Right renal pelvis (tissue), 4 donors: Measurements from ENCODE around the gene MEI1. TPM values are rescaled to one million over a fixed set of nuclear protein-coding genes. Genes with fewer than 3 reads are reported as not detected.

Experiments used
- DNase-seq, 4 donors: peaks; one replicate each; pipeline ENCODE4 v3.0.0-alpha.2; 2013; ENCODE audit warnings: low read depth in 4 of 4, low spot score in 3 of 4, missing footprints in 1 of 4
- polyA plus RNA-seq, 4 donors: library from polyadenylated mRNA; unstranded; fragments of 120-200 nt; gene quantifications; one replicate each; pipeline ENCODE4 v1.2.1, GENCODE V29; 2013; ENCODE audit not compliant: insufficient read length in 4 of 4

The MEI1 gene
- polyA plus RNA-seq, 4 donors = 1.3 to 2.9 (median 2.4) TPM

DNA sequence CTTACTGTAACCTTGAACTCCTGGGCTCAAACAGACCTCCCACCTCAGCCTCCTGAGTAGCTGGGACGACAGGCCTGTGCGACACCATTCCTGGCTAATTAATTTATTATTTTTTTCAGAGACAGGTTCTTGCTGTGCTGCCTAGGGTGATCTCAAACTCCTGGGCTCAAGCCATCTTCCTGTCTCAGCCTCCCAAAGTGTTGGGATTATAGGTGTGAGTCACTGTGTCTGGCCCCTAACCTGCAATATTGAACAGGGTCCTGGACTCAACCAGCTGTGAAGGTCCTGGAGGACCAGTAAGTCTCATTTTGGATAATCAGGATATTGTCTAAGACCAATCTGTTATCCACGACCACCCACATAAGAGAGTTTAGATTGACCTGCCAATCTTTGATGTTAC, 116.4 kb downstream of the MEI1 start:
- no peak for DNase-seq

DNA sequence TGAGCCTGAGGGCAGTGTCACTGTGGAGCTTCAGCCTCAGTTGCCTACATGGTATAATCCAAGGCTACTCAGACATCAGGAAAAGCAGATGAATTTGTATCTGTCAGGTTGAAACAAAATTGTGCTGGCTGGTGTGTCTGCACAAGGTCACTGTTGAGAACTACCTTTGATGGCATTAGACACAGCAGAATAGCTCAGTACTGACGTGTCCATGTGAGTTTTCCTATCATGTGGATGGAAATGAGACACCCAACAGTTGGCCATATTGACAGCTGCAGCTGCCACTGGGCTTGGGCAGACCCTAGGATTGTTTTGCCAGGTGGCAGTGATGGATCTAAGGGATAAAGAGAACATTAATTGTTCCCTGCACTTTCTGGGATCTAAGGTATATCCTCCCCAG, 116.9 kb downstream of the MEI1 start:
- DNase-seq = no peak

DNA sequence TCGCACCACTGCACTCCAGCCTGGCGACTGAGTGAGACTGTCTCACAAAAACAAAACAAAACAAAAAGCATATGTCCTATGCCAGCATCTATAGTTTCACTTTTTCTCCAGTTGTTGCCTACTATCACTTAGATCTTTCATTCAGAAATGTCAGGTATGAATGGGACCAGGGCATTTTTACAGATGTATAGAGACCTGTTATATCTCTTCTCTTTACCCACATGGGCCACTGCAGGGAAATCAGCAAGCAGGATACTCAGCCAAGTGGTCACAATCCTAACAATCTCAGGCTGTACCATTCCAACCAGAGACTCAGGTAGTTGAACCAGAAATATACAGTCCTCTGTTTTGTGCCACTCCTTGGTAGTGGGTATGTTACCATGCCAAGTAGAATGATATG, 117.6 kb downstream of the MEI1 start:
- no peak for DNase-seq

DNA sequence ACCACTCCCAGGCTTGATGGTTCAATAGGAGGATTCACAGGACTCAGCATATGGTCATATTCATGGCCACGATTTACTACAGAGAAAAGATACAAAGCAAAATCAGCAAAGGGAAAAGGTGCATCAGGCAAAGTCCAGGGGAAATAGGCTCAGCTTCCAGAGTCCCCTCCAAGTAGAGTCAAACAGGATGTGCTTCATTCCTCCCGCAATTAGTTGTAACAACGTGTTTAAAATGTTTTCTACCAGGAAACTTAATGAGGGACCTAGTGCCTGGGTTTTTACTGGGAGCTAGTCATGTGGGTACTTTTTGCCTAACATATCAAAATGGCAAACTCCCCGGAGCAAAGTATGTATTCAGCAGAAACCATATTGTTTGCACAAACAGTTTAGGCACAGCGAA, 118.7 kb downstream of the MEI1 start:
- DNase-seq = no peak

DNA sequence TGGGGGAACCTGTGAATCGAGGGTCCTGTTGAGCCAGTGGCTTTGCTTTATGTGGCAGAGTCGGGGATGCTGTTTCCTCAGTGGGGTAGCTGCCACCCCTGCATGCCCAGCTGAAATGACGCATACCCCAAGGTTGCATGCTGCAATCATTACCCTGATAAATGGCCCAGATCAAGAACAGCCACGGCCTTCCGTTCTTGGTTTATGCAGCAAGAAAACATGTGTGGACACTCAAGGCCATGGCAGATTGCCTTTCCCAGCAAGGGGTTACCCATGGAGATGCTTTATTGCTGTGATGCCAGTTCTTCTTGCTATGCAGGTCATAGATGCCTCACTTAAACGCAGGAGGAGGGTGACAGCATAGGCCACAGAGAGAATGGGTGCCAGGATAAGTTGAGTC, 119.3 kb downstream of the MEI1 start:
- no peak for DNase-seq

DNA sequence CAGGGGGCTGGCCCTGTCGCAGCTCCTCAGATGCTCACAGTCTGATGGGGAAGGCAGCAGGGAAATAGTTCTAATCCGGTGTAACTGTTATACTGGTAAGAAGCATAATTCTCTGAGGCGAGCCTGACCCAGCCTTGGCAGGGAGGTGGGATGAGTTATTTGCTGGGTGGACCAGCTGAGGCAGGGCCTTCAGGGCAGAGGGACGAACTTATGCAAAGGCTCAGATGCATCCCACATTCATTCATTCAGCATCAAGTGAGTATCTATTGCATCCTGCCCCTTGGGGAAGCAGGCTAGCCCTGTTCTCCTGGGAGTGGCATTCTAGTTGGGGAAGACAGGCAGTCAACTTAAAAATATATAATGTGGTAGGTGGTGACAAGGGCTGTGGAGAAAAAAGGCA, 120.0 kb downstream of the MEI1 start:
- no peak for DNase-seq

DNA sequence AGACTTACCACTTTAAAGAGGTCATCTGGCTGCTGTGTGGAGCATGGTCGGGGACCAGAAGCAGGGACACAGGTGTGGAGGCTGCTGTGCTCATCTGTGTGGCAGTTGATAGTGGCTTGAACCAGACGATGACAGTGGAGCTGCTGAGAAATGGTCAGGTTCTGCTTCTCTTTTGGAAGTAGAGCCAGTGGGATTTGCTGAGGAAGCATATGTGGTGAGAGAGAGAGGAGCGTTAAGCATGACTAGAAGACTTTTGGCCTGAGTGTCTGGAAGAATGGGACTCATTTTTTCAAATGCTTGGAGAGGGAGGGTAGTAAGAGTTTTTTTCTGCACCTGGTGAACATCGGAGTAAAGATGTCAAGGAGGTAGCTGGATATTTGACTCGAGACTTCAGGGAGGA, 121.1 kb downstream of the MEI1 start:
- no peak for DNase-seq

DNA sequence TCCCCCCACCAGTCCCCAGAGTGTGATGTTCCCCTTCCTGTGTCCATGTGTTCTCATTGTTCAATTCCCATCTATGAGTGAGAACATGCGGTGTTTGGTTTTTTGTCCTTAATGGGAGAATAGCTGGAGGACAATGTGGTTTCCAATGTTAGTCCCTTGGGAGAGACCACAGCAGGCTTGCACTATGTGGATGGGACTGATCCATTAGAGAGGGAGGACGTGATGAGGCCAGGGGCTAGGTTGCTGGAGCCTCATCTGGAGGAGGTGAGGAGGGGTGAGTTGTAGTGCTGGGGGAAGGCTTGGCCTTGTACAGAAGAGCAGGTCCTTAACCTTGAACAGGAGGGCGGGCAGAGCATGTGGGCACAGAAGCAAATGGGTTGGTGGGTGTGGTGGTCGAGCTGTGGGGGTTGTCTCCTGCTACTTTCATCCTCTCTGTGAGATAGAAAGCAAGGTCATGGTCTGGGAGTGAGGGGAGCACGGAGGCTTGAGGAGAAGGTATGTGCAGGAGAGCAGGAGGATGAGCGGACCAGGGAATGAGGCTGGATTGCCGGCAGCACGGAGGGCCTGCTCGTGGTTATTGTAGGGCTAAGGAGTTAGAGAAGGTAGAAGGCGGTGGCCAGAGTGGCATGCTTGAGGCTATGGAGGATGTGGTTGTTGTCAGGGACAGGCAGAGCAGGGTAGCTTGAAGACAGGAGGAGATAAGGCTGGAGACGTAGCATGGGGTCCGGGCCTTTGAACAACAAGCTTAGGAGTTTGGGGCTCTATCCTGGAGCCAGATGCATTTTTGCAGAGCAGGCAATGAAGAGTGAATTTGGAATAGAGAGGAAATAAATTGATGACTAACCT, 122.4 kb downstream of the MEI1 start:
- DNase-seq = no peak

DNA sequence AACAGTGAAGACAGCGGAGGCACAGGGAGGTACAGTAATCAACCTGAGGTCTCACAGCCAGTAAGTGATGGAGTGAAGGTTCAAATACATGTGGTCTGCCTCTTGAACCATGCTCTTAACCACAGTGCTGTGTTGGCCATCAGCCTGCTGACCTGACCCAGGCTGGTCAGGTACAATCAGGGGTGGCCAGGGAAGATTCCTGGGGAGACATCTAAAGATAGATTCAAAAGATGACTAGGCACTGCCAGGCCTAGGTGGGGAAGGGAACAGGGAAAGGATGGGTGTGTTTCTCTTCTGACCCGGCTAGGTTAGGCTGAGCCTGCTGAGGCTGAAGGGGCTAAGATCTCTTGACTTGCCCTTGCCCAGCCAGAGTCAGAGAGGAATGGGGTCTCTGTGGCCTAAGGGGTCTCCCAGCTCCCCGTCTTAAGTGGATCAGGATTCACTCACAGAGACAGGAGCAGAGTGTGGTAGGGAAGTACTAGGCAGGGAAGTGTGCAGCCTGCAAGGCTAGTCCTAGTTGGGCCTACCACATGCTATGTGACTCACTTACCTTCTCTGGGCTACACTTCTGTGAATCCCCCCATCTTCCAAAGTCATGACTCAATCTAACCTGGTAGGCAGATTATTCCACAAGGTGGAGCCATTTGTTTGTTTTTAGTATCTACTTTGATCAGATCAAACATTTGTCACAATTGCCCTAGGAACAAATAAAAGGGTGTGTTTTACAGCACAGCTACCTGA, 123.2 kb downstream of the MEI1 start:
- no peak for DNase-seq

DNA sequence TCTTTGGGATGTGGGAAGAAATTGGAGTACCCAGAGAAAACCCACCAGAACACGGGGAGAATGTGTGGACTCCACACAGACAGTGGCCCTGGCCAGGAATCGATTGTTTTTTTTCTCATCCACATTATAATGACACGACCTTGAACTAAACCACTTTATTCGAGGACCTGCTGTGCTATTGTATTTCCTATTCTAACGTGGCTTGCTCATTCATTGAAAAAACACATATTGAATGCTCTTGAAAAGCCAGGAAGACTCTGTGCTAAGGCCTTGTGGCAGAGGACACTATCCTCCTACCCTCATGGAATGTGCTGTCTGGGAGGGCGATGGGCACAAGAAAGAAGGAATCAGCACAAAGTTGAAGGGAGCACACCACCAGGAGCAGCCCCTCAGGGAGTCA, 124.5 kb downstream of the MEI1 start:
- DNase-seq = no peak

DNA sequence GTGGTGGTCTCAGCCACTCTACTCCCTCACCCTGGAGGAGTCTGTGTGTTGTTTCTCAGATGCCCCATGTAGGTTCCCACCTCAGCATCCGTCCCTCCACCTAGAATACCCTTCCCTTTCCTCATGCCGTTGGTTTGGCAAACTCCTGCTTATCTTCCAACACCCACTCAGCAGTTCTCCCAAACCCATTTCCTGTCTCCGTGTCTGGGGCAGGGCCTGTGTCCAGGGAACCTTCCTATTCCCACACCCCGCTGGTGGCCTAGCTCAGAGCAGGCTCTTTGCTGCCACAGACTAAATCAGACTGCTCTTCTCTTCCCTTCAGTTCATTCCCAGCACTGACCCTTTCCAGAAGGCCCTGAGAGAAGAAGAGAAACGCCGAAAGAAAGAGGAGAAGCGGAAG, 126.1 kb downstream of the MEI1 start:
- no peak for DNase-seq

DNA sequence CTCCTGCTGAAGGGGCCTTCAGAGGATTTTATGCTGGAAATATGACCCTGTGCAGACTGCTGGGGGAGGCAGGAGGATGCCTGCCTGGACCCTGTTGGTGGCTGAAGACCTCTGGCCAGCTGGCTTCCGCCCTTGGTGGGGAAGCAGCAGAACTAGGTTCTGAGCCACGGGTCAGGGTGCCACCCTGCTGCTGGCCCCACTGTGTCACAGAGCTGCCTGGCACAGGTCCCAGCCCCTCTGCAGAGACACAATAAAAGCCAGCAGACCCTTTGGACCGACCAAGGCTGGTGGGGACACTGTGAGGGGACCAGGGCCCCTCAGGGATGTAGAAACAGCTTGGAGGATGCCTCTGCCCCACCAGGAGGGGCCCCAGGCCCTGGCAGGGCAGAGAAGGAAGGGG, 126.7 kb downstream of the MEI1 start:
- no peak for DNase-seq

DNA sequence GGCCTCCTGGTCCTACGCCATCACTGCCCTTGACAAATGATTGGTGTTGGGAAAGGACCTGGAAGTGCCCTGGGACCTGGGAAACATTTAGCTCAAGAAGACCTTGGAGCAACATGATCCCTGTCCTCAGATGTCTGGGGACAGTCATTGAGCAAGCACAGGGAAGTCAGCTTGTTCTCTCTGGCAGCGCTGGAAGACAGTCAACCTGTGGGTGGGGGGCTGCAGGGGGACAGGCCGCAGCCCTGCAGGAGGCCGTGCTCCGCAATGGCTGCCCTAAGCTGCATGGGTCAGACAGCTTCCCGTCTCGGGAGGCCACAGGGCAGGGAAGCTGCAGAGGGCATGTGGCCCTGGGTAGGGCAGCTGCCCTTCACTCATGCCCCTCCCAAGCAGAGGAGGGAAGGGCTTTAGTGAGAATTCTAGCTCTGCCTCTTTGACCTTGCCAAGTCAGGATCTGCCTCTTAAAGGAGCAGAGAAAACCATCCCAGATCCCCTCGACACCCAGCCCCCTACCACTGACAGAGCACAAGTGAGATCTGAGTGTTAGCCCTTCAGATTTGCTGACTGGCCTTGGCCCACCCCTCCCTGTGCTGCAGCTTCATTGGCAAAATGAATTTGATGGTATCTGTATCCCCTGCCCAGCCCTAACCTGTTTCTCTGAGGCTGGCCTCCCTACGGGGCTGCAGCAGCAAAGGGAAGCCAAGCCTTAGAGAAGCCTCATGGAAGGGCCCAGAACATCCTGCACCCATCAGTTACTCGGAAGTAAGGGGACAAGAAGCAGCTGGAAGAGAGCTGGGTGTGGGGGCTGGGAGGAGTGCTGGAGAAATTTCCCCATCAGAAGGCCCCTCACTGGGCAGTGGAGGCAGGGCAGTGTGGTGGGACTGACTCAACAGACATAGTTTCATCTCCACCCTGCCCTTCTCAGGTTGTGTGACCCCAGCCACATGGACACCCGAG, 127.4 kb downstream of the MEI1 start:
- DNase-seq = no peak

DNA sequence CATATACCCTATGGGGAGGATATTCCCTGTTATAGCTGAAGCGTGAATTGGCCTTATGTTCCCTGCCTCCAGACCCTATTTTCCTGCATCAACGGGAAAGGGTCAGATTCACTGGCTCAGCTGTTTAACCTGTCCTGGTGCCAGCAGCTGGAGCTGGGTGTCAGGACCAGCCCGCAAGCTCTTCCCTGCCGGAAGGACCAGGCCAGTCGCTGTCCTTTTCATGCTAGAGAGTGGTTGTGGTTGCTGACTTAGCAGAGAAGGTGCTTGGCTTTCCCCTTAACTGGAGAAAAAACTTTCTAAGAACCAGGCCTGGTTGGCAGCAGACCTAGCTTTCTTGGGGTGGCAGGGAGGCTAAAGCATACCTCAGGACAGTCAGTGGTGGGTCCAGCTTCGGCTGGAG, 128.4 kb downstream of the MEI1 start:
- no peak for DNase-seq

DNA sequence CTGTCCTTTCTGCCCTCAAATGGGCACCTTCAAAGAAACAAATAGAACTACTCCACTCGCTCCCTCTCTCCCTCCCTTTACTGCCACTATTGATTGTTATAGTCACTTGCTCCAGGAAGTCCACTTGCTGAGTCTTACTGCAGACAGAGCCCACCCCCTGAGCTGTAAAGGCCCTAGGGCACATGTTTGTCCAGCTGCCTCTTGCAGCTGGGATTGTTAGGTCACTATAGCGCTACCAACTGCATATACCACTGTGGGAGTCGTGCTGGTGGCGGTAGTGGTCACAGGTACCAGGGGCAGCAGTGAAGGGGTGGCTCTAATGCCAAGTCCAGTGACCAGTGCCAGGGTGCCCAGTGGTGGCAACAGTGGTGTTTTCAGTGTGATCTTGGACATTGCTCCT, 129.2 kb downstream of the MEI1 start:
- DNase-seq = no peak

DNA sequence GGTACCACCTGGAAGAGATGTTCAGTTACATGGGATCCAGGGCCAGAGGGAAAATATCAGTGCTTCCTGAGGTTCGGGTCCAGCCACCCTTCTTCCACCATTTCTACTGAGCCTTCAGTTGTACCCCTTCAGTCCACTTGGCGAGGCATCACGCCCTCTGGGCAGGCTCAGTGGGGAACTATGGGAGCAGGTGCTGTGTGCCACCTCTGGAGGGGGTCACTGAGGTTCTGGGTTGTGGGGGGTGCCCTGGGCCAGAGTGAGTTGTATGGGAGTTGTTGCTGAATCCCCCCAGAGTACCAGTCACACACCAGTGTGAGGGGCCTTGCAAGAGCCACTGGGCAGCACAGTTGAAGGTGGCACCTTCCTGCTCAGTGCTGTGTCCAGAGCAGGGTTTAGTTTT, 130.9 kb downstream of the MEI1 start:
- no peak for DNase-seq

DNA sequence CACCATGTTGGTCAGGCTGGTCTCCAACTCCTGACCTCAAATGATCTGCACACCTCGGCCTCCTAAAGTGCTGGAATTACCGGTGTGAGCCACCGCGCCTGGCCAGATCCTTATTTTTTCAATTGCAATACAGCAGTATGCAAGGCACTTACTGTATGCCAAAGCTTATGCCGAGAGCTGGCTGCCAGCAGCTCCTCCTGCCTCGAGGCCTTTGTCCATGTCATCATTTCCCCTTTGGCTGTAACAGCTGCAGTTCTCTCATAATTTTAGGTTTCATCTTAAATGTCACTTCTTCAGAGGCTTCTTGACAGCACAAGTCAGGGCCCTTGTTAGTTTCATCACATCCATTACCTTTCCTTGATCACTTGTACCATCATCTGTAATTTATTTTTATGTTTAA, 132.1 kb downstream of the MEI1 start:
- no peak for DNase-seq

DNA sequence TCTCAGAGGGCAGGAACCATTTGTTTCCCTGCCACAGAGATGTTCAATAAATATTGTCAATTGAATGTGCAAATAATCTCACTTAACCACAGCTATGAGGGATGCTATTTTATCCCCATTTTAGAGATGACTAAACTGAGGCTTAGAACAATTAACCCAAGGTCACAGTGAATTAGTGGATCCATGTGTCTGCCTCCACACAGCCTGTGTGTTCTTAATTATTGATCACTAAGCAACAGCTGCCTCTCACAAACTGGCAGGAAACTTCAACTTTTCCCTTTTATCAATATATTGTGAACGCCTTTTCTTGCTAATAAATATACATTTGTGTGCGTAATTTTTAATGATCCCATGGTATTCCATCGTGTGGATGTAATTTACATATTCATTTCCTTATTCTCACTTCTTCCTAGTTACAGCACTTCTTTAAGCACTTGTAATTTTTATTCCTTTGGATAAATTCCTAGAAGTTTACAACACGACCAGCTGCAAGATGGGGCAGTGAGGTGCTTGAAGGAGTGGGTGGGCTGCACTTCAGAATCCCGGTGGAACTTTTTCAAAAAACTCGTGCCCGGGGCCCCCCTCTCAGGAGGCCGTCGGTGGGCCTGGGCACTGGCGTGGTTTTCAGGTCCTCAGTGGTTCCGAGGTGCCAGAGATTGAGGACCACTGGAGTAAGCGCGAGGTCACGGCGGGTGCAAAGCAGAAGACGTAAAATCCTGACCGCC, 132.7 kb downstream of the MEI1 start:
- DNase-seq = no peak

DNA sequence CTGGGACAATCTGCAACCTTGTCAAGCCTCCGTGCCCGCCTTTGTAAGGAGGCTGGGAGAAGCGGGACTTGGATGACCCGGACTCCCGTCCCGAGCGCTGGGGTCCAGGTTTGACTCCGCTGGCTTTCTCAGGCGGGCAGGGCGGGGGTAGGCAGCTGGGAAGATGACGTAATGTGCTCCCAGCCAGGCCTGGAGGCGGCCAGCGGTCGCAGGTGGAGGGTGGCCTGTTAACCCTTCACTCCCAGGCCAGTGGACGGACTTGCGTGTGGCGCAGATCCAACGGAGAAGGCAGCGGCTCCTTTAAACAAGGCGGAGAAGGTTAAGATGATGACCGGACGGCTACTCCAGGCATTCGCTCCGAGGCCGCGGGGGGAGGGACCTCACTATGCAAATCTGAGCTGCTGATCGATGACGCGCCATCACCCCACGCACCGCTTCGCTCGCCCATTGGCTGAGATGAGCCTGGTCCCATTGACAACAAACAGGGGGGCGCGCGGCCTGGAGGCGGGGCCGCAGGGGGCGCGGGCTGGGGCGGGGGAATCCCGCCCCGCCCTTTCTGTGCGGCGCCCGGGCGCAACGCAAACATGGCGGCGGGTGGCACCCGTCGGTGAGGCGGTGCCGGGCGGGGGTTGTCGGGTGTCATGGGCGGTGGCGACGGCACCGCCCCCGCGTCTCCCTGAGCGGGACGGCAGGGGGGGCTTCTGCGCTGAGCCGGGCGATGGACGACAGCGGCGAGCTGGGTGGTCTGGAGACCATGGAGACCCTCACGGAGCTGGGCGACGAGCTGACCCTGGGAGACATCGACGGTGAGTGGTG, 133.5 kb downstream of the MEI1 start, which contains the start of gene SREBF2:
Gene SREBF2, plus strand, starts transcription at position 553 of the 816 bp plus-strand sequence. Its CDS starts 166 bp downstream, at position 719.
- DNase-seq = peak; percentile 97 to 99 (median 98)
